Globus pallidus (tissue), 1 donor: Measurements from ENCODE around the gene ZNF502.

Experiments used
- DNase-seq: peaks from one replicate; pipeline ENCODE4 v3.0.0-alpha.2; 2015; ENCODE audit warnings: low spot score

Gene ZNF502

DNA sequence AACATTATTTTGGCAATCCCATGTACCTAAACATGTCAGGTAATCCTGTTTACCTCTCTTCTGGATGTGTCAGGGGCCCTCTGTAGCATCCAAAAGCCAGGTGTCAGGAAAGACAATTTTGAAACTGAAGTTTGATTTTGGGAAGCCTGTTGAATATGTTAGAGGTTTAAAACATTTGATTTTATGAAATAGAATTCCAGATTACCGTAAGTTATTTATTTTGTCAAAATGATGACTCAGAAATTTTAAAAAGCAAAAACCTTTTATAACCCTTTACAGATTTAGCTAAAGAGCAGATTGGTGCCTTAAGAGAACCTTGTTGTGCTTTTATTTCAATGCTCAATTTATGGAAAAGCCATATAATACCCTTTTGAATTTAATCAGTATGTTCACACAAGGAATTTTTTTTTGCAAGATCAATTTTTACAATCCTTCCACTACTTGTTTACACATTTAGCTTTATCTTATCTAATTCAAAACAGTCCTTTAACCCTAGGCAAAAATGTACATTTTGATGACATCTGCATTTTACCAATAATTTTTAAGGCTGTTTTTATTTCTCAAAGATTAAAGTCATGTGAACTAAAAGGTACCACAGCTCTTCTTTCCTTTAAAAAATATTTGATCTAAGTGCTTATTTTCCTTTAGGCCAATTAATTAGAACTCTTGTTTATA lies 59.1 kb downstream of the ZNF502 start:
- DNase-seq = no peak

DNA sequence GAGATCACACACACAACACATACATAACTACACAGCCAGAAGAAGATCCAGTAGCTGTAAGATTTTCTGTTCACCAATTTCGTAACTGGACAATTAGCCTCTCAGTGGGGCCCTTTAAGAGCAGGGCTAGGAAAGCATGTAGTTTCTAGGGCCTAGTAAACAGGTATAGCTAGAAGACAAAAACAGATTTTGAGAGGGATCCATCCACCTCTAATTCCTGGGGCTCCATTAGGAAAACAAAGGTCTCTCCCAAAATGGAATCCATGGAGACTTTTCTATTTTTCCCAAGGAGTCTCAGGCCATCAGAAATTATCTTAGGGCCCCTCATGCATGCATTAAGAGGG lies 59.6 kb downstream of the ZNF502 start:
- DNase-seq = no peak
